ENCODE results near the gene ADAM19.

GRCh38 chr5:157509093-157509492, 66.5 kb downstream of the ADAM19 start:
- TF ChIP-seq CTCF (IDR thresholded peaks at IDR 0.05) = no peak
- TF ChIP-seq REST (IDR thresholded peaks at IDR 0.05; ENCODE audit: insufficient read depth in 1 of 2, low read depth in 2 of 2, low read length in 1 of 2) = no peak
- no peak for TF ChIP-seq SIN3A (IDR thresholded peaks at IDR 0.05; ENCODE audit: borderline replicate concordance, insufficient read depth, low read depth, low read length)
- TF ChIP-seq POLR2AphosphoS5 (IDR thresholded peaks at IDR 0.05; ENCODE audit: low read depth, low read length) = no peak

Data from Panc1 (cell line).